Endothelial cell of umbilical vein (primary cell): ENCODE measurements around the gene LZTS3. TPM values are rescaled to one million over a fixed set of nuclear protein-coding genes. Genes with fewer than 3 reads are reported as not detected.

Experiments
- BruUV-seq: library from RNA; stranded (reverse); fragments of 400-500 nt; replicated peaks from 2 replicates; lab custom pipeline; 2021; lab: Mats Ljungman, UMichigan
- CTCF ChIA-PET: fragments of 300-600, 350-600 bp; sonication (Branson Sonifier 250); formaldehyde crosslinking; loops from one replicate; lab custom pipeline; 2021; ENCODE audit warnings: antibody characterized with exemption, inconsistent platforms; lab: Charles Lee
- POLR2A ChIA-PET: fragments of 300-600, 350-600 bp; sonication (Branson Sonifier 250); formaldehyde crosslinking; loops from one replicate; lab custom pipeline; 2021; ENCODE audit warnings: antibody characterized with exemption, inconsistent platforms; lab: Charles Lee
- DNase-seq: peaks from one replicate; pipeline ENCODE4 v3.0.0-alpha.2; 2011; ENCODE audit warnings: low read depth, low spot score
- FAIRE-seq: peaks from 2 replicates; lab custom pipeline; 2011; peaks lifted over from hg19 to GRCh38; lab: Jason Lieb, UNC
- H2AFZ ChIP-seq: 2 replicates; pipeline ENCODE4 v1.6.0; 2012; ENCODE audit warnings: low read depth, low read length, control low read depth, inconsistent platforms
- H3K27ac ChIP-seq: 2 replicates; pipeline ENCODE4 v1.5.1; 2011; ENCODE audit warnings: low read depth, mild to moderate bottlenecking, control low read depth, low read length, moderate library complexity; ENCODE audit not compliant: insufficient read depth
- H3K27me3 ChIP-seq, 2 experiments: 2 replicates each; pipeline versions ENCODE4 v1.6.0 to v1.6.1; 2011; ENCODE audit warnings: low read length in 2 of 2, mixed read lengths in 1 of 2; ENCODE audit not compliant: control insufficient read depth in 2 of 2, insufficient read depth in 2 of 2
- H3K36me3 ChIP-seq, 2 experiments: 2 replicates in 1 of 2; 3 replicates in 1 of 2; pipeline ENCODE4 v1.5.1; 2011; ENCODE audit warnings: low read length in 2 of 2, mild to moderate bottlenecking in 1 of 2, moderate library complexity in 1 of 2; ENCODE audit not compliant: control insufficient read depth in 2 of 2, insufficient read depth in 2 of 2; ENCODE audit errors: extremely low read depth in 1 of 2
- H3K4me1 ChIP-seq: 3 replicates; pipeline ENCODE4 v1.5.1; 2011; ENCODE audit warnings: mild to moderate bottlenecking, low read length; ENCODE audit not compliant: control insufficient read depth, insufficient read depth; ENCODE audit errors: extremely low read depth
- H3K4me2 ChIP-seq: 2 replicates; pipeline ENCODE4 v1.6.1; 2011; ENCODE audit warnings: low read length, control low read depth, mixed read lengths; ENCODE audit not compliant: insufficient read depth
- H3K4me3 ChIP-seq, 3 experiments: fragments of 200-600 bp in 1 of 3; sonication (generic), shearing (Covaris generic) in 1 of 3; replicated peaks in 1 of 3; 2 replicates each; pipeline ENCODE4 v1.5.1; 2011 to 2016; ENCODE audit warnings: control low read depth in 3 of 3, low read length in 3 of 3, mild to moderate bottlenecking in 2 of 3, inconsistent platforms in 1 of 3, low read depth in 1 of 3, moderate library complexity in 1 of 3; ENCODE audit not compliant: insufficient read depth in 1 of 3
- H3K79me2 ChIP-seq: 2 replicates; pipeline ENCODE4 v1.6.0; 2012; ENCODE audit warnings: low read length, inconsistent platforms; ENCODE audit not compliant: control insufficient read depth, insufficient read depth
- H3K9ac ChIP-seq: replicated peaks from 2 replicates; pipeline ENCODE3; 2011; ENCODE audit warnings: low read length, control low read depth; ENCODE audit not compliant: insufficient read depth; ENCODE audit errors: extremely low read depth
- H3K9me1 ChIP-seq: replicated peaks from 3 replicates; pipeline ENCODE4 v1.6.0; 2011; ENCODE audit warnings: mild to moderate bottlenecking, low read length; ENCODE audit not compliant: control insufficient read depth, insufficient read depth; ENCODE audit errors: extremely low read depth
- H3K9me3 ChIP-seq: replicated peaks from 2 replicates; pipeline ENCODE4 v1.5.1; 2012; ENCODE audit warnings: low read length, inconsistent platforms; ENCODE audit not compliant: control insufficient read depth, insufficient read depth
- H4K20me1 ChIP-seq: replicated peaks from 2 replicates; pipeline ENCODE3; 2011; ENCODE audit warnings: mild to moderate bottlenecking, low read length; ENCODE audit not compliant: control insufficient read depth, insufficient read depth; ENCODE audit errors: extremely low read depth
- EZH2 ChIP-seq: IDR thresholded peaks from 2 replicates; pipeline ENCODE4 v1.6.1; 2012; ENCODE audit warnings: borderline replicate concordance, low read depth, mild to moderate bottlenecking, moderate library complexity, low read length, inconsistent platforms; ENCODE audit not compliant: severe bottlenecking
- FOS ChIP-seq: IDR thresholded peaks from 2 replicates; pipeline ENCODE4 v1.6.1; 2011; ENCODE audit warnings: mild to moderate bottlenecking, low read length, moderate library complexity, borderline replicate concordance; ENCODE audit not compliant: insufficient read depth
- GATA2 ChIP-seq: IDR thresholded peaks from 2 replicates; pipeline ENCODE4 v1.7.0; 2011; ENCODE audit warnings: low read depth, mild to moderate bottlenecking, moderate library complexity, mixed read lengths, low read length; ENCODE audit not compliant: insufficient read length, insufficient read depth
- JUN ChIP-seq: IDR thresholded peaks from 2 replicates; pipeline ENCODE4 v1.6.1; 2011; ENCODE audit warnings: borderline replicate concordance, low read depth; ENCODE audit not compliant: insufficient read length, insufficient read depth
- MYC ChIP-seq: IDR thresholded peaks from one replicate; pipeline ENCODE4 v1.6.1; 2011; ENCODE audit warnings: mild to moderate bottlenecking, low read depth, low read length
- POLR2A ChIP-seq: IDR thresholded peaks from 2 replicates; pipeline ENCODE4 v1.6.1; 2012; ENCODE audit warnings: low read depth, mild to moderate bottlenecking, control low read depth, low read length
- POLR2AphosphoS5 ChIP-seq: IDR thresholded peaks from 2 replicates; pipeline ENCODE4 v1.6.1; 2012; ENCODE audit warnings: low read depth, mild to moderate bottlenecking, control low read depth, low read length, moderate library complexity; ENCODE audit not compliant: insufficient read depth
- dilution Hi-C: fragments of 300-500 bp; cut with MboI; formaldehyde crosslinking; loops from one replicate; pipeline ENCODE4 v1.15.0; 2019; ENCODE audit warnings: low sequenced_read_pairs; ENCODE audit not compliant: extremely low pct_ligation_motif_present
- intact Hi-C: fragments of 100-400 bp; cut with micrococcal nuclease; formaldehyde crosslinking; loops from one replicate; pipeline ENCODE4 v1.10.0; 2022
- polyA plus RNA-seq, 4 experiments: library from polyadenylated mRNA; depleted of rRNA in 3 of 4; stranded (reverse) in 3 of 4; unstranded in 1 of 4; fragments of >200 nt; gene quantifications; 2 replicates each; pipeline versions ENCODE4 v1.2.1 to v1.2.3, GENCODE V29; 2011 to 2012; ENCODE audit warnings: missing spikeins in 1 of 4
- total RNA-seq: library from RNA; stranded (reverse); gene quantifications from 2 replicates; pipeline ENCODE4 v1.2.3, GENCODE V29; 2021
- TF ChIP-seq, protein P1 (sequence below): IDR thresholded peaks from 2 replicates; pipeline ENCODE4 v1.6.1; 2011; ENCODE audit not compliant: insufficient read depth, insufficient read length
- TF ChIP-seq, protein P2 (sequence below), 2 donors: IDR thresholded peaks; 1 replicate in 1 of 2; 2 replicates in 1 of 2; pipeline ENCODE4 v1.5.1; 2011; ENCODE audit warnings: low read length in 2 of 2, mild to moderate bottlenecking in 2 of 2, moderate library complexity in 2 of 2, control low read depth in 1 of 2, inconsistent platforms in 1 of 2, low read depth in 1 of 2; ENCODE audit not compliant: insufficient read depth in 1 of 2; ENCODE audit errors: extremely low read depth in 1 of 2

LZTS3 gene
- total and polyA plus RNA-seq, 2 donors (not counting 3 experiments of a cell fraction or from before 2014, with no cell fraction given), result 4.5 to 5.7 TPM

DNA sequence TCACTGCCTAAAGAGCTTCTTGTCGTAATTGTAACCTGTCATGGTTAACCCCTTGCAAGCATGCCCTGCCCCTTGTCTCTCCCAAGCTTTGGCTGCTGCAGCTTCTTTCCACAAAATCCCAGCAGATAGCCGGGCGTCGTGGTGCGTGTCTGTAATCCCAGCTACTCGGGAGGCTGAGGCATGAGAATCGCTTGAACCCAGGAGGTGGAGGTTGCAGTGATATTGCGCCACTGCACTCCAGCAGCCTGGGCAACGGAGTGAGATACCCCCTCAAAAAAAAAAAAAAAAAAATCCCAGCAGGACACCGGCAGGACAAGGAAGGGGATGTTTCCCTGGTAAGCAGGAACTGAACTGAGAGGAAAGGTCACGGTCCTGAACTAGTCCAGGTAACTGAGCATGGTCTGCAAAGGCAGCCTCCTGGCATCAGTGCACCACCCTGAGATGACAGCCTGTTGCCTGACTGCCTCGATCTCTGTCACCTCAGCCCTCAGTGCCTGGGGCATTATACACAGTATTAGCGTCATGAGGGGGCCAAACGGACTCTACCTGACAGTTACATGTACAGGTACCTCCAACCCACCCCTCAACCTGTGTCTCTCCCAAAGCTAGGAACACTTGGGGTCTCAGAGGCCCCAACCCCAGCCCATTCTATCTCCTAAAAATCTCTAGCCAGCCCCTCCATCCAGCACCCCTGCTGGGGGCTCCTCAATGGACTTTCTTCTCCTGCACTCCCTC lies 1.8 kb downstream of the LZTS3 start:
- Histone ChIP-seq H4K20me1 (no peaks in the 10 kb centered on the region), H3K27ac (no peak overlapping the region), H3K27me3 (peaks cover 13 to 19% of the 10 kb centered on the region in 2 experiments), H3K79me2 (no peaks in the 10 kb centered on the region), H3K9me3 (no peaks in the 10 kb centered on the region), H3K4me2 (no peak overlapping the region), H2AFZ (no peak overlapping the region), H3K9me1 (no peaks in the 10 kb centered on the region), H3K4me1 (peaks cover 6% of the 10 kb centered on the region), H3K36me3 (no peaks in the 10 kb centered on the region), H3K9ac (no peak overlapping the region), H3K4me3 (no peak overlapping the region)
- POLR2A ChIA-PET, result interaction anchor here (1.1 kb wide), 1 partner anchor 12 kb away, joined by 3 read pairs; the partner anchor contains the start of genes FASTKD5 and UBOX5
- TF ChIP-seq EZH2 (no peak), MYC (no peak), JUN (no peak), GATA2 (no peak), FOS (no peak), POLR2AphosphoS5 (no peak), POLR2A (no peak)
- TF ChIP-seq, protein P1, sequence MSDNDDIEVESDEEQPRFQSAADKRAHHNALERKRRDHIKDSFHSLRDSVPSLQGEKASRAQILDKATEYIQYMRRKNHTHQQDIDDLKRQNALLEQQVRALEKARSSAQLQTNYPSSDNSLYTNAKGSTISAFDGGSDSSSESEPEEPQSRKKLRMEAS, result no peak
- TF ChIP-seq, protein P2, sequence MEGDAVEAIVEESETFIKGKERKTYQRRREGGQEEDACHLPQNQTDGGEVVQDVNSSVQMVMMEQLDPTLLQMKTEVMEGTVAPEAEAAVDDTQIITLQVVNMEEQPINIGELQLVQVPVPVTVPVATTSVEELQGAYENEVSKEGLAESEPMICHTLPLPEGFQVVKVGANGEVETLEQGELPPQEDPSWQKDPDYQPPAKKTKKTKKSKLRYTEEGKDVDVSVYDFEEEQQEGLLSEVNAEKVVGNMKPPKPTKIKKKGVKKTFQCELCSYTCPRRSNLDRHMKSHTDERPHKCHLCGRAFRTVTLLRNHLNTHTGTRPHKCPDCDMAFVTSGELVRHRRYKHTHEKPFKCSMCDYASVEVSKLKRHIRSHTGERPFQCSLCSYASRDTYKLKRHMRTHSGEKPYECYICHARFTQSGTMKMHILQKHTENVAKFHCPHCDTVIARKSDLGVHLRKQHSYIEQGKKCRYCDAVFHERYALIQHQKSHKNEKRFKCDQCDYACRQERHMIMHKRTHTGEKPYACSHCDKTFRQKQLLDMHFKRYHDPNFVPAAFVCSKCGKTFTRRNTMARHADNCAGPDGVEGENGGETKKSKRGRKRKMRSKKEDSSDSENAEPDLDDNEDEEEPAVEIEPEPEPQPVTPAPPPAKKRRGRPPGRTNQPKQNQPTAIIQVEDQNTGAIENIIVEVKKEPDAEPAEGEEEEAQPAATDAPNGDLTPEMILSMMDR (IDR thresholded peaks at IDR 0.05; ENCODE audit: extremely low read depth in 1 of 2, insufficient read depth in 1 of 2, low read depth in 1 of 2, low read length in 2 of 2), result no peak
- intact Hi-C loops (loop anchor here (2.0 kb wide), 1 partner anchor 33 kb away; the partner anchor contains the start of gene DDRGK1), dilution Hi-C loops (no loop called here)
- no peak for DNase-seq
- no TSS peak for BruUV-seq
- no peak for FAIRE-seq
- CTCF ChIA-PET, result no interaction called here
